ENCODE measurements around the gene PAEP.

- TF ChIP-seq SP1 (IDR thresholded peaks at IDR 0.05), result no peak
- no peak for TF ChIP-seq BHLHE40 (IDR thresholded peaks at IDR 0.05; ENCODE audit: borderline replicate concordance)
- no peak for TF ChIP-seq ELF4 (IDR thresholded peaks at IDR 0.05)
- no peak for TF ChIP-seq FOXK2 (IDR thresholded peaks at IDR 0.05)
- no peak for TF ChIP-seq SUZ12 (IDR thresholded peaks at IDR 0.05)
- no peak for TF ChIP-seq TARDBP (IDR thresholded peaks at IDR 0.05)
- TF ChIP-seq, protein P1, sequence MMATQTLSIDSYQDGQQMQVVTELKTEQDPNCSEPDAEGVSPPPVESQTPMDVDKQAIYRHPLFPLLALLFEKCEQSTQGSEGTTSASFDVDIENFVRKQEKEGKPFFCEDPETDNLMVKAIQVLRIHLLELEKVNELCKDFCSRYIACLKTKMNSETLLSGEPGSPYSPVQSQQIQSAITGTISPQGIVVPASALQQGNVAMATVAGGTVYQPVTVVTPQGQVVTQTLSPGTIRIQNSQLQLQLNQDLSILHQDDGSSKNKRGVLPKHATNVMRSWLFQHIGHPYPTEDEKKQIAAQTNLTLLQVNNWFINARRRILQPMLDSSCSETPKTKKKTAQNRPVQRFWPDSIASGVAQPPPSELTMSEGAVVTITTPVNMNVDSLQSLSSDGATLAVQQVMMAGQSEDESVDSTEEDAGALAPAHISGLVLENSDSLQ (IDR thresholded peaks at IDR 0.05), result no peak
- TF ChIP-seq ARNT (IDR thresholded peaks at IDR 0.05), result no peak
- no peak for TF ChIP-seq NFRKB (IDR thresholded peaks at IDR 0.05)
Measured at GRCh38 chr9:135604437-135605237, 43.1 kb downstream of the PAEP start.

Data from HEK293T (cell line).